Umbilical cord (tissue), 2 donors: ENCODE data around the gene TRIM8. TPM values are rescaled to one million over a fixed set of nuclear protein-coding genes. Genes with fewer than 3 reads are reported as not detected.

Experiments used
- DNase-seq: peaks from one replicate; pipeline ENCODE4 v3.0.0-alpha.2; 2015; ENCODE audit warnings: low spot score
- total RNA-seq: library from RNA; depleted of rRNA; stranded (reverse); fragments of >200 nt; gene quantifications from one replicate; pipeline ENCODE4 v1.2.3, GENCODE V29; 2014; ENCODE audit warnings: low replicate concordance; ENCODE audit not compliant: insufficient read depth

Gene TRIM8
- total RNA-seq, 1 donor from 2014 or later: 31.3 TPM

DNA sequence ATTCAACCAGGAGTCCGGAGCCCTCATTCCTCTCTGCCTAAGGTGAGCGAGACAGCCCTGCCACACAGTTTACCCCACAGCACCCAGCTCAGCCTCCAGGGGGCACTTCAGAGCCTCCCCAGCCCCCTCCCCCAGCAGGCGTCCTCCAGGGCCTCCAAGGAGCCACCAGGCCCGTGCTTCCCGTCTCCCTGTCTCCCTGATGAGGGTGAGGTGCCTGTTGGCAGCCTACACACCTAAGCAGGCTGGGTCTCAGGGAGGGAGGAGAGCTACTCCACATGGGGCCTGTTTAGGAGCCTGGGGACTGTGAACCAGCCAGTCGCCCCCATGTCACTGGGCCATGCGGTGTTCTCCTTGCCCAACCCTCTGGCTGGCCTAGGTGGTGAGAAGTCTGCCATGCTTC, 28.9 kb upstream of the TRIM8 start:
- no peak for DNase-seq

DNA sequence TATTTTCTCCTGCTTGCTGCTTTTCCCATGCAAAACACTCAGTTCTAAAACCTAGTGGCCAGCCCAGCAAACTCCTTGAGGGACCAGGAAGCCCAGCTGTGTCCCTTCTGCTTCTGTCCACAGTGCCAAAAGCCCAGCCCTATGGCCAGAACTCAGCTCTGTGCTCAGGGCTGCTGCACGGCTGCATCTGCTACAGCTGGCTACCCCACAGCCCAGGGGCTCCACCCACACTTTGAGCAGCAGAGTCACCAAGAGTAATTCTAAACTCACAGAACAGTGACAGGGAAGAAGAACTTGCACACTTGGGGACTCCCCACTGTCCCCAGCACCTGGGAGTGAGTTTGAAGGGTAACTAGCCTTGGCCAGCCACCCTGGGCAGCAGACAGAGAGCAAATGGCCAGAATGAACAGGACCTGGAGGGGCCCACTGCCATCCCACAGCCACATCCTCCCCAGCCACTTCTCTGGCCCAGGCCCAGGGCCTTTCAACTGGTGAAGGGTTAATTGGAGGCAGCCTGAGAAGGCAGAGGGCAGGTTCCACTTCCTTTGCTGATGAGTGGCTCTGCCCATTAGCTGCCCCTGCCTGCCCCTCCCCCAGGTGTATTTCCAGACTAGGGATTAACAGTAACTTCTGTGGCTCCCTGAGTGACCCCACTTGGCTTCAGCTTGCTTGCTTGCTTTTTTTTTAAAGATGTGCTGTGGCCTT, 28.1 kb upstream of the TRIM8 start:
- DNase-seq: no peak

DNA sequence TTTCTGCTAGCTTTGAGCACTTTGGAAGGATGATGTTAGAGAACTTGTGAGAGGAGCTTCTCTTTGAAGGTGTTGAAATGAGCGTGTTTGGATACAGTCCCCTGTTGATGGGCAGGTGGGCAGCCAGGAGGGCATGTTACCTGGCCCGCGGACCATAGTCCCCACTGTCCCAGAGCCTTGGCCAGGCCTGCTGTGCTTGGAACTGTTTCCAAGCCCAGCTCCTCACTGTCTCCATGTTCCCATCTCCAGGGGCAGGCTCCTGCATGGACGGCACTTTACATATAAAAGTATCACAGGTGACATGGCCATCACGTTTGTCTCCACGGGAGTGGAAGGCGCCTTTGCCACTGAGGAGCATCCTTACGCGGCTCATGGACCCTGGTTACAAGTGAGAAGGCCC, 27.2 kb upstream of the TRIM8 start:
- no peak for DNase-seq

DNA sequence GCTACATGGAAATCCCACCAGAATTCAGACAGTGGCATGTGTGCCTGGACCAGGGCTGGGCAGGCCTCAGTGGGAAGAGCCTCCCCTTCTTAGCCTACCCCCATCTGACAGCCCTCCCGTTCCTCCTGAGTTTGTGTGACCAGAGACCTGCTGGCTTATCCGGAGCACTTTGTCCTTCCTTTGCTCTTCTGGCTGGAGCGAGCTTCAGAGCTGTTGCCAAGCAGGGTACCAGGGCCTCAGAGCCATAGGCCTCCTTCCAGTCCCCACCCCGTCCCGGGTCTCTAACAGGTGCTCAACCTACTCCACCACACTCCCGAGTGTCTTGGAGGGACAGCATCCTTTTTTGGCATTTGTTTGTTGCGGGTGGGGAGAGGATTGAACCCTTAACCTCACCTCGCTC, 26.5 kb upstream of the TRIM8 start:
- no peak for DNase-seq

DNA sequence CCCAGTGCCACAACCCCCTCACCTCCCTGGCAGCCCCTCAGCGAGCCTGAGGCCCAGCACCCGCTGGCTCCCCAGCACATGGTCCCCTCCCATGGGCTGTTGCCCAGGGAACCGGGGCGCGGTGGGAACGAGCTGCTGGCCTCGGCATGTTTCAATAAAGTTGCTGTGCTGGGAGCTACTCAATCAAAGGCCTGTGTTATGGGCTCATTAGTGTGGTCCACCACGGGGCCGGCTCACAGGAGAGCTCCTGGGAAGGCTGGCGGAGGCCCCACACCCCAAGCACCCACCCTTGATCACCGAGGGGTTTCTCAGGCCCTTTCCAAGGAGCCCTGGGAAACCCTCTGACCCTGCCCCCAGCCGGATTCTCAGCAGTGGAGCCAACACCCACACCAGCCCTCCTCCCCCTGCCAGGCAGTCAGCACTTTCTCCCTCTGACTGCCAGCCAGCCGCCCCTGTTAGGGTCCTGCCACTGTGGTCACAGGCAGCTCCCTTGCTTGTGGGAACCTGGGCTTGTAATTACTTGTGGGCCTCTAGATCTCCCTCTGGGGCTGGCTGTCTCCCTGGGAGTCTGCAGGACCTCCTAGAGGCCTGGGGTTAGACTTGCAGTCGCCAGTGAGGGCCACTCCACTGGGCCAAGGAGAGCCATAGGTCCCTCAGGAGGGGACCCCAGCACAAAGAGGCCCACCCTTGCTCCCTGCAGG, 24.8 kb upstream of the TRIM8 start:
- DNase-seq: no peak

DNA sequence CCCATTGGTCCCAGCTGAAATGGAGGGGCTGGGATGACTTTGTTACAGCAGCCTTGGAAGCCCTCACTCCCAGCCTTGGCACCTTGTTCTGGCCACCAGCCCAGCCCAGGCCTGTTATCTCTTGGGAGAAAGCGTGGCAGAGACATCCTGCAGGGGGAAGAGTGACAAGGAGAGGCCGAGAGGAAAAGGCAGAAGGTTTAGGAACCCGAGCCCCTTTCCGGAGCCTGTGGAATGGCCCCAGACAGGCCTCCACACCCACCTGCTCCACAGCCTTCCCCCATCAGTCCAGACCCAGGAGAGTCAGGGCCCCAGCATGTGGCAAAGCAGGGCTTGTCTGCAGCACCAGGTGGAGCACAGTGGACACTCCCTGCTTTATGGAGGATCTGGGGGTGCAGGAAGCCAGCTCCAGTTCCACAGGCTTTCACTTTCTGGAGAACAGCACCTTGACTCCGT, 24.1 kb upstream of the TRIM8 start:
- DNase-seq: no peak

DNA sequence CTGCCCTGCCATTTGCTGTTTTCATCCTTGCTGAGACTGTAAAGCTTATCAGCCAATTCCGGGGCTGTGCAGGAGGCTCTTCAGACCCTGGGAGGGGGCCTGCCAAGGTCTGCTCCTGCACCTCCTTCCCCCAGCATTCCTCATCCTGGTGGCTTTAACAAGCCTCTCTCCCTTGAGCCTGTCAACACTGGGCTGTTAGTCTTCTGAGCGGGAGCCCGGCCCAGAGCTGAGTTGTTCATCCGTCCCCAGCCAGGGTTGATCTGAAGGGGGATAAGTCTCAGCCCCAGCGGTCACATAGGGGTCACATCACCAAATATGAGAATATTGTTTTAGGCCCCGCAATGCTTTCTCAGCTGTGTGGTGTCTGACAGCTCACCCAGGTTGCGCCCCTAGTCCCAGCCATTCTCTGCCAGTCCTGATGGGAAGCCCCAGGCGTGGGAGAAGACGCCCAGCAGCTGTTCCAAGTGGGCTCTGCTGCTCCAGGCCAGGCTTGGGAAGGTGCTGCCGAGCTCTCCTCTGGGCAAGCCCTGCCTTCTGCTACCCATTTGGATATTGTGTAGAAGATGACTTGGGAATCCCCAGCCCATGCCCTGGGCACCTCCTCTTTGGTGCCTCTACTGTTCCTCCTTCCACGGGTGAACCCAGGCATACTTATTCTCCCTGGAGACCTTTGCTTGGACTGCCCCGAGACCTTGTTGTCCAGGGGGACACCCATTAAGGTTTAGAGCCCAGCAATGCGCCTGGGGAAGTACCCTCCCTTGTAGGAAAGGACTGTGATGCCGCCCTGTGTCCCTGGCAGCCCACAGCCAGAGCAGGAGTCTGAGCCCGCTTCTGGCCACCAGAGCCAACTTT, 23.5 kb upstream of the TRIM8 start:
- DNase-seq: no peak

DNA sequence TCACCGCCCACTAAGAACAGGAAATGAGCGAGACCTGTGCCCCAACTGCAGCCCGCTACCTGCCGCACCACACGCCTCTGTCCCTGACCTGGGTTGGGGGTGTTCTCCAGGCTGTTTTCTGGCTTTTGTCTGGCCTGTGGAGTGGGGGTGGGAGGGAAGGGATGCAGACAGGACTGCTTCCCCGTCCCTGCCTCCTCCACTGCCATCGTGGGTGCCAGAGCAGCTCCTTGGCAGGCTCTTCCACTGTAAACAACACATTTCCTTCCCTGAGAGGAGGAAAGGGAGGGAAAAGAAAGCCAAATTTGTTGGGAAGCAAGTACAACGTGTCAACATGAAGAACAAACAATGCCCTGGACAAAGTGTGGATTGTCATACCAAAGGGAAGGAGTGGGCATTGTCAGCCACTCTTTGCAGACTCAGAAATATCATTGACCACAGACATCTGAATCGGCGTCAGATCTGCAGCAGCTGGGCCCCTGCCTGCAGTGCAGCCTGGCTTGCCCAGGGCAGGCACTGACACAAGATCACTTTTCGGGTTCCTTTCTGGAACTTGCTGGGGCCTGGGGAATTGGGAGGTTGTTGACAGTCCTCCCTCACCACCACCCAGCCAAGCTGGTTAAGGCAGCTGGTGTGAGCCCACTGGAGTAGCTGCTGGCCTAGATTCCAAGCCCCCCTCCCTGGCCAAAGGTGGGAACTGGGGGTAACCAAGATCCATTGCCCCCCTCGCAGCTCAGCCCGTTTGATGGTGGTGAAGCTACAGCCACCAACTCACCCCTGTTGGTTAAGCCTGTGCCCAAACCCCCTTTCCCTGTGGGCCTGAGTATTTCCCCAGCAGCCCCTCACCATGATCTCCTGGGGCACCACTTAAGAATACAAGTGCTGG, 22.6 kb upstream of the TRIM8 start:
- no peak for DNase-seq

DNA sequence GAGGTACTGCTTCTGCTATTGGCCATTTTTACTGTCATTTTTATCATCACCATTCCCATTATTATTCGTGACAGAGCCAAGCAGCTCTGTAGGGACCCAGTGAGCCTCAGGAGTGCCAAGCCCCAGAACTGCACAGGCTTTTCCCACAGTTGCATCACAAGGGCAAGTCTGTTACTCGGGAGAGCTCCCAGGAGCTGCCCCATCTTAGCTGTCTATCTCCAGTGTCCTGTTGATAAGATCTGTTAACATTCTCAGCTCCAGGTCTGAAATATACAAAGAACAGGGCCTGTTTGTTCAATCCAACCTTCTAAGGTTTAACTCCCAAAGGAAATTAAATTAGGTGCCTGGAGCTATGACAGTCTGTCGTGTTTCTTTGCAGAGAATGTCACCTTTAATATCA, 20.2 kb upstream of the TRIM8 start:
- DNase-seq: no peak

DNA sequence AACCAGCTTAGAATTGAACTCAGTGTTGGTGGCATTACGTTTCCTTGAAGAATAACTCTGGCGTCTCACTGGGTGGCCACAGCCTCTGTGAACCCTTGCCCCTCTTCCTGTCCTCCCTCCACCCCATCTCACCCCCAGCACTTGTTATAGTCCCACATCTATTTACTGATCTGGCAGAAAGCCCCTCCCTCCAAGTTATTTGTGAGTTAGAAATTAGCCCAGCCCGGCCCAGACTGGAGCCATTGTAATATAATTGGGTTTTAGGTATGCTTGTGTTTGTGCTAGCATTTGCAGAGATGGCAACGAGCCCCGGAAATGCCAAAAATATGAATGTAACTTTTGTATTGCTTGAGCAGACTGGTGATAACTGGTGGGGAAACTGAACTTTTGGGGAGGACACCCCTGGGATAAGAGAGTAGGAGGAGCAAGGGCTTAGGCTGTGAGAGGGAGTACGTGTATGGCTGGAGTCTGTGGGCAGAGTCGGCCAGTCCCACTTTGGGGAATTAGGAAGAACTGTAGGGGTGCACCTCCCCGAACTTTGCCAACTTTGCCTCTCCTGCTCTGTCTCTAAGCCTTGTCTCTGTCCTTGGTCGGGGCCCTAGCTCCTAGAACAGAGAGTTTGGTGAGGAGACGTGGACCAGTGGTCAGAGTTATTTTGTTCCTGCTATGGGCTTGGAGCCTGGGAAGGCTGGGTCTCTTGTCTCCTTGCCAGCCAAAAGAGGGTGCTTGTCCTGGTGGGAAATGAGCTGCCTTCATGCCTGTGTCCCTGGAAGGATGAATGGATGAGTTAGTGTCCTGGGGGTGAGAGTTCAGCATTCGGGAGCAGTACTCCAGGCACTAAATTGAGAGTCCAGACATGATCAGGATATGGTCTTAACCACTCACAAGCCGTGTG, 19.3 kb upstream of the TRIM8 start:
- no peak for DNase-seq

DNA sequence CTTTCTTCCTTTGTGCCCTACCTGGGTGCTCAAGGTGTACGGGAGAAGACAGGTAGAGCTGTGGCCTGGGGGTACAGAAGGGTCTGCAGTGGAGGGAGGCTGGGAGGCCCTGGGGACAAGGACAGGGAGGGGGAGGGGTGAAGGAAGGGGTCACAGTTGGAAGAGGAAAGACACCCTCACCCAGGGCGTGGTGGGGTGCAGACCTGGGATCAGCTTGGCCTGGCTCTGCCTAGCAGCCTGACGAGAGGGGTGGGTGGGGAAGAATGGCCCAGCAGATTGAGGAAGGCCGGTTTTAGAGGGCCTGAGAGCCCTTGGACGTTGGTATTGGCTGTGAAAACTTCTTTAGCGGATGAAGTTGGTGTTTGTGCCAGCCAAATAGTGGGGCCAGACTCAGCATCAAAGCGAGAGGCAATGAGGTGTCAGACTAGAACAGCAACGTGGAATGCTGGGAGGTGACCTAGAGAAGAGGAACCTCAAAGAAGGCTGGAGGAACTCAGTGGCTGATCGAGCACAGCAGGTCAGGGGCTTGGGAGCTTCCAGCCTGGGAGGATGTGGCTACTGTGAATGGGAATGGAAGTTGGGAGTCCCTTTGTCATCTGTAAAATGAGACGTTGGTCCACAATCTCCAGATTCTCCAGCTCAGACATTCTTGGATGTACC, 18.1 kb upstream of the TRIM8 start:
- DNase-seq: no peak

DNA sequence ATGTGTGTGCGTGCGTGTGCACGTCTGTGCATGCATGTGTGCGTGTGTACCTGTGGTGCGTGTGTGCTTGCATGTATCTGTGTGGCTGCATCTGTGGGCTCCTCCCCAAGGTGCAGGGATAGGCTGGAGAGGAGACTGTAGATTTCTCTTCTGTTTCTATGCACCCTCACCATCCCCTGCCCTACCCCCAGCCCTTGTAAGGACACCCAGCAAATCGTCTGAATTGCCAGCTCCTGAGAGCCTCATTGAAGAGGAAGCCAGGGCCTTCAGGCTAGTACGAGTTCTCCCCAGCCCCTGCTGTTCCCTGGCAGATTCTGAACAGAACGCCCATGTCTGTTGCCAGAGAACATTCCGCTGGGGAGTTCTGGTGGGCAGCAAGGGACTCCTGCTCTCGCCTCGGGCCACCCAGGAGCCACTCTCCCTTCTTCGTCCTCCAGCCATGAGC, 17.0 kb upstream of the TRIM8 start:
- DNase-seq: peak; percentile 67

DNA sequence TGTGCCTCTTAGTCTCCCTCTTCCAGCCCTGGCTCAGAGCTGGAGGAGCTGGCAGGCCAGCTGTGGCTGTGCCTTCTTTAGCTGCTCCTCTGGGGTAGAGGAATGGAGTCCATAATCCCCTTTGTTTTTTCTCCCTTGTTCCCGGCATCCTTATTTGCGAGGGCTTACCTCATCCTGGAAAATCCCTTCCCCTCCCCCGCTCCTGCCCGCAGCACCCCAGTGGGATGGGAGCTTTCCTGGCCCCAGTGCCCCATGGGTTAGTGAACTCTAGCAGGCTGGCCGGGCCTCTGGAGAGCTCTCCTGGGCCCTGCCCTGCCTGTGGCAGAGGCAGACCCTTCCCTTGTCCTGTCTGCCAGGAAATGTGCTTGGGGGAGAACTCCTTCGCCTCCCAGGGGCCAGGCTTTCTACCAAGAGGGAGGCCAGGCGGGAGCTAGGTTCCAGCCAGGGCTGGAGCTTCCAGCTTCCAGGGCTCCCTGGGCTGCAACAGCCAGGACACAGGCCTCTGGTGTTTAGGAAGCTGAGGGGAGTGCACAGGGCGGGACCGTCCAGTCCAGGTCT, 16.5 kb upstream of the TRIM8 start:
- peak; percentile 83 for DNase-seq

DNA sequence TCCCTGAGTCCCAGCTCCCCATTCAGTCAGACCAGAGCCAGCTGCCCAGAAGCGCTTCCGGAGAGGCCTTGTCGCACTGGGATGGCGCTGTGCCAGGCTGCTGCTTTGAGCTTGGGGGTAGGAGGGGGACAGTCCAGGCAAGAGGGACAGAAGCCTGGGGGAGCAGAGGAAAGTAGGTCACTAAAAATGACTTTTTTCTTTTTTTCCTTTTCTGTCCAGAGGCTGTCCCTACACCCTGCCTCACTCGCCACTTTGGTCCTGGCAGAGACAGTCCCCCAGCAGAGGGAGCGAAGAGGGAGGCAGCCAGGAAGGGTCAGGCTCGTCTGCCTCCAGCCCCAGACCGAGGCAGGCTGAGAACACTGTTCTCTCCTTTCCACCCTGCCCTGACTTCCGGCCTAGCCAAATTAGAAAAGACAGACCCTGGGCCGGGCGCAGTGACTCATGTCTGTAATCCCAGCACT, 15.8 kb upstream of the TRIM8 start:
- no peak for DNase-seq

DNA sequence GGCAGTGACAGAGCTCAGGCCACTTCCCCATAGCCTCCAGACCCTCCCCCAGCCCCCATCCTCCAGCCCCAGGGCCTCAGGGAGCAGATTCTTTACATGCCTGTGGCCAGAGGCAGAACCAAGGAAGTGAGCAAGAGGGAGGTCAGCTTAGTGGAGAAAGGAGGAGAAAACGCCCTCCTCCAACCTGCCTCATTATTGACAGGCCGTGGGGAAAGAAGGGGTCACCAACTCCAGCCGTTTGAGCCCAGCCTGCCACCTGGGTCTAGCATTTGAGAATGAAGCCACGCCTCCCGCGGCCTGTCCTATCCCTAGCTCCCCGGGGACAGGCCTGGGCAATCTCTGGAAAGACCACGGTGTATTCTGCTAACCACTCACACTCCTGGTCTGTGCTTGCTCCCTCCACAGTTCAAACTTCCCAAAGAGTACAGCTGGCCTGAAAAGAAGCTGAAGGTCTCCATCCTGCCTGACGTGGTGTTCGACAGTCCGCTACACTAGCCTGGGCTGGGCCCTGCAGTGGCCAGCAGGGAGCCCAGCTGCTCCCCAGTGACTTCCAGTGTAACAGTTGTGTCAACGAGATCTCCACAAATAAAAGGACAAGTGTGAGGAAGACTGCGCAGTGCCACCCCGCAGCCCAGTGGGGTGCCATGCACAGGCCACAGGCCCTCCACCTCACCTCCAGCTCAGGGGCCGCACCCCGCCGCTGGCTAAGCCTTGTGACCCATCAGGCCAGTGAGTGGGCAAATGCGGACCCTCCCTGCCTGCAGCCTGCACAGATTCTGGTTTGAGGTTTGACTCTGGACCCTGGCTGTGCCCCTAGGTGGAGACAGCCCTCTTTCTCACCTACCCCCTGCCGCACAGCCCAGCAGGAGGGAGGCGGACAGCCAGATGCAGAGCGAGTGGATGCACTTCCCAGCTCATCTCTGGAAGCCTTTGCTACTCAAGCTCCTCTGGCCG, 14.3 kb upstream of the TRIM8 start:
- peak; percentile 82 for DNase-seq

DNA sequence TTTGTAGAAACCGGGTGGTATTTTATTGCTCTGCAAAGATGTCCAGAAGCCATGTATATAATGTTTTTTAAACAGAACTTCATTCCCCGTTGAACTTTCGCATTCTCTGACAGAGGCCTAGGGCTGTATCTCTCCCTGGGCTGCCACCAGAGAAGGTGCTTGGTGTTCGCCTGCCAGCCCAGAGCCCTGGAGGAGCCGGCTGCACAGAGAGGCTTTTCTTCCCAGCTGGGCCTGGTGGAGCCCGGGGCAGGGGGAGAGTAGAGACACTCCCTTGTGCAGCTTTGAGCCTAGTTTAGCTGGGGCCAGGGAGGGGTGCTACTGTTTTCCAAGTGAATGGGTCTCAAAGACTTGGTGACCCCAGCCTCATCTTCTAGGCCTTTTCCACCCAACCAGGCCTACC, 13.6 kb upstream of the TRIM8 start:
- DNase-seq: no peak

DNA sequence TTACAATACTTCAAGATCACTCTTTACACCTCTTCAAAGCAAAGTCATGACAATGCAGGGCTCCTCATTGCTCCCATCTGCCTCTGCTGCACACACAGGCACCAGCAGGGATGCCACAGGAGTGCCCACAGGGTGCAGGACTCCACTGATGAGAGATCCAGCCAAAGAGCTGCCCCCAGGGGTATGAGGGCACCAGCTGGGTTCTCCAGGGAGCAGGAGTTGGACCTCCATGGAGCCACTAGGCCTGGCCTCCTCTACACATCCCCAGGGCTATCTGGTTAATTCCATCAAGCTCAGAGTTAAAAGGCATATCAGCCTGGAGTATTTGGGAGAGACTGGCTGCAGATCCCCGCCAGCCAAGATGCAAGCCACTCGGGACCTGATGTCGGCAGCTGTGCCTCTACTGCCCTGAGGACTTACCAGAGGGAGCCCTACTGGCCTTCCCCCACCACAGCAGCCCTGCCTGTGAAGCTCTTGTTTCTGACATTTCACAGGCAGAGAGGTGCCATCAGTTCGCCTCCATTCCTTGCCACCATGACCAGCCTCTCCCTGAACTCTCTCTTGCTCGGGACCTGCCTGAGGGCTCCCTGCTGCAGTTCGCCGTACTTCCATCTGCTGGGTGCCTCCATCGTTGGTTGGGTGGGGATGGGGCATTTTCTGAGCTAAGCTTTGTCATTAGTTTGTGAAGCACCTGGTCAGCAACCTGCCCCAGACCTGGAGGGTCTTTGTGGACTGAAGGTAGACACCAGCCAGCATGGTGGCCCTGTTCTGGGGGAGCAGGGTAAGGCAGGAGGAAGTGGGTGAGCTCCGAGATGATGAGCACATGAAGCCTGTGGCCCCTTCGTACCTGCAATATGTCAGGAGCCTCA, 12.5 kb upstream of the TRIM8 start:
- no peak for DNase-seq
